A549 (cell line): ENCODE data around the gene POLE4. TPM values are rescaled to one million over a fixed set of nuclear protein-coding genes. Genes with fewer than 3 reads are reported as not detected.

ENCODE experiments used
- ATAC-seq, 2 experiments: fragments of 200-7000 bp in 1 of 2; fragments of >200 bp in 1 of 2; cut with Nextera tagmentation in 1 of 2; cut with Tn5 transposase in 1 of 2; 3 replicates each; pipeline versions ENCODE4 v1.8.0 to v1.9.1; 2018 to 2020; ENCODE audit warnings: mild to moderate bottlenecking in 1 of 2, moderate library complexity in 1 of 2
- CTCF ChIA-PET: fragments of 300-600 bp; sonication (Branson Sonifier 250); formaldehyde crosslinking; extraction: SDS; loops from one replicate; lab custom pipeline; 2021; ENCODE audit warnings: antibody characterized with exemption, inconsistent platforms; lab: Yijun Ruan, JAX
- POLR2A ChIA-PET: fragments of 350-600 bp; formaldehyde crosslinking; extraction: SDS; loops from one replicate; lab custom pipeline; 2021; ENCODE audit warnings: antibody characterized with exemption, inconsistent platforms; lab: Yijun Ruan, JAX
- DNase-seq, 2 experiments: peaks; one replicate each; pipeline versions ENCODE4 v3.0.0 to v3.0.0-alpha.2; 2011 to 2016; ENCODE audit warnings: low read depth in 1 of 2, low spot score in 1 of 2
- FAIRE-seq: peaks from 2 replicates; lab custom pipeline; 2011; peaks lifted over from hg19 to GRCh38; lab: Jason Lieb, UNC
- H3K27ac ChIP-seq, 2 experiments: fragments of >200 bp; sonication (Bioruptor Twin); formaldehyde crosslinking; 3 replicates each; pipeline ENCODE4 v1.5.1; 2016 to 2017
- H3K4me1 ChIP-seq: fragments of >200 bp; sonication (Bioruptor Twin); formaldehyde crosslinking; 3 replicates; pipeline ENCODE4 v1.6.1; 2016
- H3K4me2 ChIP-seq: fragments of >200 bp; sonication (Bioruptor Twin); formaldehyde crosslinking; 3 replicates; pipeline ENCODE4 v1.6.1; 2016
- H3K4me3 ChIP-seq: fragments of >200 bp; sonication (Bioruptor Twin); formaldehyde crosslinking; 3 replicates; pipeline ENCODE4 v1.5.1; 2016
- H3K9me3 ChIP-seq: fragments of >200 bp; sonication (Bioruptor Twin); formaldehyde crosslinking; 3 replicates; pipeline ENCODE4 v1.6.1; 2016
- CEBPB ChIP-seq, 2 experiments: fragments of >200 bp in 1 of 2; sonication (Bioruptor Twin) in 1 of 2; formaldehyde crosslinking in 1 of 2; IDR thresholded peaks; 2 replicates each; pipeline ENCODE4 v1.6.1; 2012 to 2016
- CTCF ChIP-seq: fragments of >200 bp; sonication (Bioruptor Twin); formaldehyde crosslinking; IDR thresholded peaks from 3 replicates; pipeline ENCODE4 v1.5.1; 2016
- EHF ChIP-seq: fragments of 250-450 bp; sonication (Bioruptor Pico); IDR thresholded peaks from 2 replicates; pipeline ENCODE4 v1.5.0; 2020; ENCODE audit warnings: mild to moderate bottlenecking
- EP300 ChIP-seq, 2 experiments: fragments of >200 bp; sonication (Bioruptor Twin); formaldehyde crosslinking; IDR thresholded peaks; 2 replicates in 1 of 2; 3 replicates in 1 of 2; pipeline ENCODE4 v1.6.1; 2016 to 2017
- FOSL2 ChIP-seq, 2 experiments: fragments of 450-650 bp in 1 of 2; fragments of >200 bp in 1 of 2; sonication (Bioruptor Twin) in 1 of 2; formaldehyde crosslinking; IDR thresholded peaks; 2 replicates each; pipeline versions ENCODE4 v1.5.0 to v1.6.1; 2016 to 2020; ENCODE audit warnings: mild to moderate bottlenecking in 1 of 2, moderate library complexity in 1 of 2
- FOXS1 ChIP-seq: fragments of 250-450 bp; sonication (Bioruptor Pico); IDR thresholded peaks from 2 replicates; pipeline ENCODE4 v1.5.0; 2020; ENCODE audit warnings: mild to moderate bottlenecking, moderate library complexity
- HEYL ChIP-seq: fragments of 250-450 bp; sonication (Bioruptor Pico); IDR thresholded peaks from 2 replicates; pipeline ENCODE4 v1.8.0; 2021; ENCODE audit warnings: mild to moderate bottlenecking, moderate library complexity
- HOXB13 ChIP-seq: fragments of 250-450 bp; sonication (Bioruptor Pico); IDR thresholded peaks from 2 replicates; pipeline ENCODE4 v1.5.0; 2020; ENCODE audit warnings: low read depth, mild to moderate bottlenecking, moderate library complexity
- JUN ChIP-seq, 2 experiments: fragments of >200 bp; sonication (Bioruptor Twin); formaldehyde crosslinking; IDR thresholded peaks; 2 replicates in 1 of 2; 3 replicates in 1 of 2; pipeline ENCODE4 v1.6.1; 2016 to 2017
- JUNB ChIP-seq: fragments of >200 bp; sonication (Bioruptor Twin); formaldehyde crosslinking; IDR thresholded peaks from 2 replicates; pipeline ENCODE4 v1.6.1; 2016
- MAFK ChIP-seq: fragments of 450-650 bp; IDR thresholded peaks from 2 replicates; pipeline ENCODE4 v1.6.1; 2014; ENCODE audit not compliant: partially characterized antibody
- MYC ChIP-seq: IDR thresholded peaks from 2 replicates; pipeline ENCODE4 v1.6.1; 2012; ENCODE audit warnings: mild to moderate bottlenecking, inconsistent platforms, low read length, improper control_type of control experiment, borderline replicate concordance
- NR3C1 ChIP-seq: fragments of >200 bp; sonication (Bioruptor Twin); formaldehyde crosslinking; IDR thresholded peaks from 3 replicates; pipeline ENCODE4 v1.6.1; 2017
- POLR2A ChIP-seq: IDR thresholded peaks from 2 replicates; pipeline ENCODE4 v1.6.1; 2012; ENCODE audit warnings: mild to moderate bottlenecking, low read length
- POLR2AphosphoS2 ChIP-seq: conservative IDR thresholded peaks from 2 replicates; pipeline ENCODE4 v1.6.1; 2012; ENCODE audit warnings: low read length, improper control_type of control experiment, inconsistent platforms
- RAD21 ChIP-seq, 2 experiments: fragments of >200 bp in 1 of 2; sonication (Bioruptor Twin) in 1 of 2; formaldehyde crosslinking in 1 of 2; IDR thresholded peaks in 1 of 2; conservative IDR thresholded peaks in 1 of 2; 2 replicates in 1 of 2; 3 replicates in 1 of 2; pipeline ENCODE4 v1.6.1; 2012 to 2018; ENCODE audit warnings: inconsistent platforms in 1 of 2
- RARB ChIP-seq: fragments of 250-450 bp; sonication (Bioruptor Pico); IDR thresholded peaks from 2 replicates; pipeline ENCODE4 v1.8.0; 2021; ENCODE audit warnings: mild to moderate bottlenecking, moderate library complexity
- SMC3 ChIP-seq: fragments of >200 bp; sonication (Bioruptor Twin); formaldehyde crosslinking; IDR thresholded peaks from 3 replicates; pipeline ENCODE4 v1.6.1; 2018; ENCODE audit warnings: inconsistent platforms
- SREBF2 ChIP-seq: fragments of 450-650 bp; IDR thresholded peaks from 2 replicates; pipeline ENCODE4 v1.6.1; 2014; ENCODE audit warnings: mild to moderate bottlenecking, moderate library complexity
- TP53 ChIP-seq: fragments of 250-450 bp; sonication (Bioruptor Pico); IDR thresholded peaks from 2 replicates; pipeline ENCODE4 v1.5.0; 2021; ENCODE audit warnings: mild to moderate bottlenecking, moderate library complexity
- USF2 ChIP-seq: fragments of 450-650 bp; IDR thresholded peaks from 2 replicates; pipeline ENCODE4 v1.6.1; 2014; ENCODE audit warnings: antibody characterized with exemption
- ZC3H11A ChIP-seq: fragments of 450-650 bp; IDR thresholded peaks from 2 replicates; pipeline ENCODE4 v1.6.1; 2014; ENCODE audit warnings: antibody characterized with exemption, mild to moderate bottlenecking
- ZFP36 ChIP-seq: fragments of 450-650 bp; IDR thresholded peaks from 2 replicates; pipeline ENCODE4 v1.6.1; 2014; ENCODE audit warnings: borderline replicate concordance; ENCODE audit not compliant: partially characterized antibody
- WGBS: methylation state at CpG from one replicate; pipeline ENCODE4 v1.1.6; 2017; ENCODE audit errors: missing lambda C conversion rate; 5-methylcytosine and 5-hydroxymethylcytosine counted together
- polyA plus RNA-seq, 4 experiments: library from polyadenylated mRNA; depleted of rRNA in 3 of 4; stranded (reverse); fragments of >200 nt; fragmentation: RNase III in 1 of 4; extraction: RNeasy Plus Mini Kit Qiagen cat#74134 plus additional on column Dnase treatment in 1 of 4; gene quantifications; 2 replicates in 3 of 4; 3 replicates in 1 of 4; pipeline ENCODE4 v1.2.3, GENCODE V29; 2011 to 2017
- TF ChIP-seq, protein P1 (sequence below): fragments of 200-600 bp; sonication (generic); IDR thresholded peaks from 2 replicates; pipeline ENCODE4 v1.6.1; 2016; ENCODE audit warnings: antibody characterized with exemption, mild to moderate bottlenecking, moderate library complexity

POLE4 gene
- polyA plus RNA-seq, 2 of the 4 experiments (the other 2 are of a cell fraction): 88.5 to 90.4 TPM

DNA sequence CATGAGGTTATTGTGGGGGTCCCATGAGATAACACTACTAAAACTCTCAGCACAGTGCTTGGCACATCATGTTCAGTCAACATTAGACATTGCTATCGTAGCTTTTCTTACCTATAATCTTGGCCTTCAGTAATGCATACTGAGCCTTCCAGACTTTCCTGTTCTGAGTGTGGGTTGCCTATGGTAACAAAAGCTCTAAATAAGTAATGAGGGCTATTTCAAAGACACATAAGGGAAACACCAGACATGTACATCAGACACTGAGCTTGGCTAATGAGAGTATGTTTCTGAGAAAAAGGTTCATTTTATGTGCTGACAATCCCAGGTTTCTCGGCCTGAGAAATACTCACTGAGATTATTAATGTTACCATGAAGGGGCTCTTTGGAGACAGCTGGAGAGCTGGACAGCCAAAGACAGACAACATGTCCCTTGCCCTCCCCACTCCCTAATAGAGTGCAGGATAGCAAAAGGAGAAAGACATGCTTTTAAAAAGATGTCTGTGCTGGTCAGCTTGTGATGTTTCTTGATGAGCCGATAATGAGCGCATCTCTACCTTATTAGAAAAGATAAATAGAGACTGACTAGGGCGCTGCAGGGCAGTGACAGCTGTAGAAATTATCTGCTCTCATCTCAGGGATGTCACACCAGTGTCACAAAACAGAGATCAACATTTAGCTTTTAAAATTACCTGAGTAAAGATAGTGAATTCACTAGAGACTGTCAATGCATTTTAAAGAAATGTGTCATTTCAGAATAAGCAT lies 25.4 kb downstream of the POLE4 start:
- DNase-seq (no peak), FAIRE-seq (no peak), ATAC-seq (no peak)
- ChIA-PET POLR2A (no interaction called here), CTCF (interaction anchor here (3.1 kb wide), 1 partner anchor 64 kb away, joined by 16 read pairs; no protein-coding TSS in a partner anchor)
- H3K4me1 ChIP-seq: no peaks in the 10 kb centered on the region
- TF ChIP-seq NR3C1: no peak
- H3K9me3 ChIP-seq: no peaks in the 10 kb centered on the region
- no peak overlapping the region for H3K4me3 ChIP-seq
- WGBS: 91% methylated on average over 5 of the region's 5 CpGs
- H3K27ac ChIP-seq: no peak overlapping the region
- no peak overlapping the region for H3K4me2 ChIP-seq

GRCh38 chr2:74984947-74985637 lies 26.6 kb downstream of the POLE4 start:
- Histone ChIP-seq H3K27ac (no peak overlapping the region), H3K4me3 (no peak overlapping the region), H3K4me2 (no peak overlapping the region), H3K9me3 (no peaks in the 10 kb centered on the region), H3K4me1 (no peaks in the 10 kb centered on the region)
- no peak for ATAC-seq
- POLR2A ChIA-PET: no interaction called here
- TF ChIP-seq FOSL2 (IDR thresholded peaks at IDR 0.05): no peak
- TF ChIP-seq FOSL2 (CRISPR knock-in tag; IDR thresholded peaks at IDR 0.05): no peak
- no peak for TF ChIP-seq RARB (CRISPR knock-in tag)
- TF ChIP-seq HEYL (CRISPR knock-in tag): no peak
- no peak for TF ChIP-seq POLR2A
- TF ChIP-seq HOXB13 (CRISPR knock-in tag): no peak
- TF ChIP-seq ZFP36: no peak
- no peak for TF ChIP-seq MYC
- no peak for TF ChIP-seq MAFK
- TF ChIP-seq, protein P1, sequence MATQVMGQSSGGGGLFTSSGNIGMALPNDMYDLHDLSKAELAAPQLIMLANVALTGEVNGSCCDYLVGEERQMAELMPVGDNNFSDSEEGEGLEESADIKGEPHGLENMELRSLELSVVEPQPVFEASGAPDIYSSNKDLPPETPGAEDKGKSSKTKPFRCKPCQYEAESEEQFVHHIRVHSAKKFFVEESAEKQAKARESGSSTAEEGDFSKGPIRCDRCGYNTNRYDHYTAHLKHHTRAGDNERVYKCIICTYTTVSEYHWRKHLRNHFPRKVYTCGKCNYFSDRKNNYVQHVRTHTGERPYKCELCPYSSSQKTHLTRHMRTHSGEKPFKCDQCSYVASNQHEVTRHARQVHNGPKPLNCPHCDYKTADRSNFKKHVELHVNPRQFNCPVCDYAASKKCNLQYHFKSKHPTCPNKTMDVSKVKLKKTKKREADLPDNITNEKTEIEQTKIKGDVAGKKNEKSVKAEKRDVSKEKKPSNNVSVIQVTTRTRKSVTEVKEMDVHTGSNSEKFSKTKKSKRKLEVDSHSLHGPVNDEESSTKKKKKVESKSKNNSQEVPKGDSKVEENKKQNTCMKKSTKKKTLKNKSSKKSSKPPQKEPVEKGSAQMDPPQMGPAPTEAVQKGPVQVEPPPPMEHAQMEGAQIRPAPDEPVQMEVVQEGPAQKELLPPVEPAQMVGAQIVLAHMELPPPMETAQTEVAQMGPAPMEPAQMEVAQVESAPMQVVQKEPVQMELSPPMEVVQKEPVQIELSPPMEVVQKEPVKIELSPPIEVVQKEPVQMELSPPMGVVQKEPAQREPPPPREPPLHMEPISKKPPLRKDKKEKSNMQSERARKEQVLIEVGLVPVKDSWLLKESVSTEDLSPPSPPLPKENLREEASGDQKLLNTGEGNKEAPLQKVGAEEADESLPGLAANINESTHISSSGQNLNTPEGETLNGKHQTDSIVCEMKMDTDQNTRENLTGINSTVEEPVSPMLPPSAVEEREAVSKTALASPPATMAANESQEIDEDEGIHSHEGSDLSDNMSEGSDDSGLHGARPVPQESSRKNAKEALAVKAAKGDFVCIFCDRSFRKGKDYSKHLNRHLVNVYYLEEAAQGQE: no peak
- TF ChIP-seq FOXS1 (CRISPR knock-in tag): no peak
- TF ChIP-seq TP53 (CRISPR knock-in tag): no peak
- 60% methylated on average over 3 of the region's 3 CpGs for WGBS
- no peak for DNase-seq
- no peak for FAIRE-seq
- CTCF ChIA-PET: interaction anchor here (3.1 kb wide), 1 partner anchor 65 kb away, joined by 16 read pairs; no protein-coding TSS in a partner anchor

GRCh38 chr2:74985978-74986609 lies 27.7 kb downstream of the POLE4 start:
- no peak overlapping the region for H3K27ac ChIP-seq
- H3K4me2 ChIP-seq: no peak overlapping the region
- ATAC-seq (no peak), DNase-seq (no peak), FAIRE-seq (no peak)
- POLR2A ChIA-PET: no interaction called here
- H3K4me1 ChIP-seq: no peaks in the 10 kb centered on the region
- WGBS: 70% methylated on average over 7 of the region's 7 CpGs
- no peak overlapping the region for H3K4me3 ChIP-seq
- no peaks in the 10 kb centered on the region for H3K9me3 ChIP-seq
- CTCF ChIA-PET: interaction anchor here (0.9 kb wide), 1 partner anchor 66 kb away, joined by 3 read pairs; no protein-coding TSS in a partner anchor
- TF ChIP-seq CEBPB (IDR thresholded peaks at IDR 0.05): no peak
- no peak for TF ChIP-seq POLR2AphosphoS2
- TF ChIP-seq CTCF: no peak
- TF ChIP-seq SMC3: no peak
- TF ChIP-seq RAD21 (conservative IDR thresholded peaks at IDR 0.05 in 1 of 2, IDR thresholded peaks at IDR 0.05 in 1 of 2): no peak
- TF ChIP-seq JUNB: no peak
- no peak for TF ChIP-seq ZFP36
- TF ChIP-seq EP300 (IDR thresholded peaks at IDR 0.05): no peak
- TF ChIP-seq ZC3H11A: no peak
- no peak for TF ChIP-seq USF2
- TF ChIP-seq JUN (IDR thresholded peaks at IDR 0.05): no peak
- TF ChIP-seq MAFK: no peak
- TF ChIP-seq SREBF2: no peak
- TF ChIP-seq EHF: no peak
